Liver (tissue), 9 donors: ENCODE data around the gene RNASE7. TPM values are rescaled to one million over a fixed set of nuclear protein-coding genes. Genes with fewer than 3 reads are reported as not detected.

Source experiments
- DNase-seq: peaks from one replicate; pipeline ENCODE4 v3.0.0-alpha.2; 2017; ENCODE audit warnings: low spot score
- H3K27ac ChIP-seq, 2 donors: one replicate each; pipeline ENCODE4 v1.7.0; 2013; ENCODE audit warnings: inconsistent platforms in 2 of 2, low read length in 2 of 2, control low read depth in 1 of 2, low read depth in 1 of 2, mild to moderate bottlenecking in 1 of 2
- H3K27me3 ChIP-seq, 4 donors: one replicate each; pipeline versions ENCODE4 v1.6.1 to v1.7.0; 2013; ENCODE audit warnings: low read length in 3 of 4, inconsistent platforms in 1 of 4, mild to moderate bottlenecking in 1 of 4, moderate library complexity in 1 of 4; ENCODE audit not compliant: control insufficient read depth in 4 of 4, insufficient read depth in 4 of 4
- H3K36me3 ChIP-seq, 4 donors: one replicate each; pipeline versions ENCODE4 v1.6.1 to v1.7.0; 2013; ENCODE audit warnings: low read length in 3 of 4, mild to moderate bottlenecking in 3 of 4, low read depth in 1 of 4, moderate library complexity in 1 of 4; ENCODE audit not compliant: control insufficient read depth in 4 of 4, insufficient read depth in 3 of 4
- H3K4me1 ChIP-seq, 4 donors: one replicate each; pipeline versions ENCODE4 v1.6.1 to v1.7.0; 2013; ENCODE audit warnings: low read length in 3 of 4, mild to moderate bottlenecking in 3 of 4, moderate library complexity in 1 of 4; ENCODE audit not compliant: control insufficient read depth in 4 of 4, insufficient read depth in 4 of 4
- H3K4me3 ChIP-seq, 3 donors: one replicate each; pipeline versions ENCODE4 v1.6.1 to v1.7.0; 2013; ENCODE audit warnings: low read length in 3 of 3, control low read depth in 1 of 3, low read depth in 1 of 3, mild to moderate bottlenecking in 1 of 3
- H3K9ac ChIP-seq, 2 donors: one replicate each; pipeline ENCODE4 v1.7.0; 2013; ENCODE audit warnings: low read length in 2 of 2, mild to moderate bottlenecking in 2 of 2, moderate library complexity in 2 of 2, control low read depth in 1 of 2, low read depth in 1 of 2
- H3K9me3 ChIP-seq, 4 donors: one replicate each; pipeline versions ENCODE4 v1.6.1 to v1.7.0; 2013; ENCODE audit warnings: low read length in 3 of 4; ENCODE audit not compliant: control insufficient read depth in 4 of 4
- ATF3 ChIP-seq: IDR thresholded peaks from 2 replicates; pipeline ENCODE4 v1.6.1; 2016; ENCODE audit warnings: antibody characterized with exemption
- CTCF ChIP-seq: fragments of 150-350 bp; IDR thresholded peaks from 2 replicates; pipeline ENCODE4 v1.5.1; 2017; ENCODE audit warnings: improper control_type of control experiment, low read depth, low read length; ENCODE audit not compliant: missing input control
- EGR1 ChIP-seq, 2 donors: IDR thresholded peaks; 2 replicates each; pipeline ENCODE4 v1.6.1; 2016 to 2018; ENCODE audit warnings: antibody characterized with exemption in 2 of 2, low read depth in 2 of 2
- FOXA1 ChIP-seq: IDR thresholded peaks from 2 replicates; pipeline ENCODE4 v1.6.1; 2016; ENCODE audit warnings: antibody characterized with exemption
- FOXA2 ChIP-seq: IDR thresholded peaks from 2 replicates; pipeline ENCODE4 v1.6.1; 2016; ENCODE audit warnings: antibody characterized with exemption
- GABPA ChIP-seq, 2 donors: IDR thresholded peaks in 1 of 2; conservative IDR thresholded peaks in 1 of 2; 2 replicates each; pipeline ENCODE4 v1.6.1; 2016; ENCODE audit warnings: antibody characterized with exemption in 2 of 2, mild to moderate bottlenecking in 1 of 2, moderate library complexity in 1 of 2
- HNF4A ChIP-seq, 2 donors: conservative IDR thresholded peaks; 2 replicates each; pipeline ENCODE4 v1.6.1; 2016; ENCODE audit warnings: antibody characterized with exemption in 2 of 2, mild to moderate bottlenecking in 2 of 2
- HNF4G ChIP-seq: IDR thresholded peaks from 2 replicates; pipeline ENCODE4 v1.6.1; 2016; ENCODE audit warnings: antibody characterized with exemption
- JUND ChIP-seq, 2 donors: IDR thresholded peaks; 2 replicates each; pipeline ENCODE4 v1.6.1; 2016; ENCODE audit warnings: antibody characterized with exemption in 2 of 2
- MAX ChIP-seq: IDR thresholded peaks from 2 replicates; pipeline ENCODE4 v1.6.1; 2016; ENCODE audit warnings: antibody characterized with exemption
- NR2F2 ChIP-seq: IDR thresholded peaks from 2 replicates; pipeline ENCODE4 v1.6.1; 2016; ENCODE audit warnings: antibody characterized with exemption
- RAD21 ChIP-seq, 2 donors: IDR thresholded peaks; 2 replicates each; pipeline ENCODE4 v1.6.1; 2016; ENCODE audit warnings: antibody characterized with exemption in 2 of 2, mild to moderate bottlenecking in 2 of 2
- REST ChIP-seq: IDR thresholded peaks from 2 replicates; pipeline ENCODE4 v1.6.1; 2016; ENCODE audit warnings: antibody characterized with exemption, mild to moderate bottlenecking
- RXRA ChIP-seq, 2 donors: IDR thresholded peaks; 2 replicates each; pipeline ENCODE4 v1.6.1; 2017 to 2018; ENCODE audit warnings: antibody characterized with exemption in 2 of 2, mild to moderate bottlenecking in 1 of 2
- SP1 ChIP-seq: IDR thresholded peaks from 2 replicates; pipeline ENCODE4 v1.6.1; 2018; ENCODE audit warnings: antibody characterized with exemption, mild to moderate bottlenecking
- TAF1 ChIP-seq: conservative IDR thresholded peaks from 2 replicates; pipeline ENCODE4 v1.6.1; 2016; ENCODE audit warnings: antibody characterized with exemption, mild to moderate bottlenecking
- YY1 ChIP-seq: IDR thresholded peaks from 2 replicates; pipeline ENCODE4 v1.6.1; 2016; ENCODE audit warnings: antibody characterized with exemption, mild to moderate bottlenecking
- ZBTB33 ChIP-seq: IDR thresholded peaks from 2 replicates; pipeline ENCODE4 v1.6.1; 2016; ENCODE audit warnings: antibody characterized with exemption
- WGBS: extraction: QIAGEN DNeasy Blood & Tissue Kit; methylation state at CpG from one replicate; pipeline ENCODE4 v1.1.7; 2013; 5-methylcytosine and 5-hydroxymethylcytosine counted together
- polyA plus RNA-seq, 2 donors: library from polyadenylated mRNA; stranded (reverse) in 1 of 2; unstranded in 1 of 2; fragments of 200-250 nt in 1 of 2; fragments of >200 nt in 1 of 2; fragmentation: Nextera tagmentation in 1 of 2; extraction: Ambion mirVana in 1 of 2; gene quantifications; one replicate each; pipeline versions ENCODE4 v1.2.1 to v1.2.3, GENCODE V29; 2013 to 2015
- total RNA-seq, 2 donors: library from RNA; depleted of rRNA; stranded (reverse); fragments of >200 nt; gene quantifications; one replicate each; pipeline ENCODE4 v1.2.3, GENCODE V29; 2014
- donor health status: healthy.
- donor health status: healthy.
- donor health status: healthy.
- donor health status: healthy.
- donor health status: healthy.

Gene RNASE7
- total and polyA plus RNA-seq, 4 donors: 0.11 to 0.33 (median 0.12) TPM; not detected in 1

- 20% methylated on average over 2 of the region's 2 CpGs for WGBS
- TF ChIP-seq MAX (no peak), HNF4A (conservative IDR thresholded peaks at IDR 0.05) (peak in 1 of 2 donors; percentile 24)
- H3K9ac ChIP-seq: no peak overlapping the region
- H3K27me3 ChIP-seq: no peaks in the 10 kb centered on the region
- peak overlapping the region in 1 of 3 donors; percentile 23 for H3K4me3 ChIP-seq
- H3K27ac ChIP-seq: peak overlapping the region; percentile 84 to 86
- no peaks in the 10 kb centered on the region for H3K9me3 ChIP-seq
- peaks cover 26 to 86% (median 66%) of the 10 kb centered on the region in 4 donors for H3K4me1 ChIP-seq
- no peak for DNase-seq
- no peaks in the 10 kb centered on the region for H3K36me3 ChIP-seq
Observed at GRCh38 chr14:21043387-21043973, 1.3 kb downstream of the RNASE7 start.

- TF ChIP-seq TAF1 (no peak), HNF4A (conservative IDR thresholded peaks at IDR 0.05) (peak; percentile 80 to 86), FOXA1 (peak; percentile 44), EGR1 (IDR thresholded peaks at IDR 0.05; ENCODE audit: low read depth in 2 of 2) (peak in 1 of 2 donors; percentile 64), MAX (peak; percentile 86), ATF3 (peak; percentile 59), SP1 (peak; percentile 93), REST (peak; percentile 68), NR2F2 (peak; percentile 49), FOXA2 (peak; percentile 61), HNF4G (peak; percentile 36), CTCF (no peak), RAD21 (IDR thresholded peaks at IDR 0.05) (peak; percentile 30 to 34), YY1 (peak; percentile 60), ZBTB33 (peak; percentile 46), JUND (IDR thresholded peaks at IDR 0.05) (peak; percentile 60 to 86), GABPA (IDR thresholded peaks at IDR 0.05 in 1 of 2, conservative IDR thresholded peaks at IDR 0.05 in 1 of 2) (peak in 1 of 2 donors; percentile 57), RXRA (IDR thresholded peaks at IDR 0.05) (peak; percentile 97 to 98)
- Histone ChIP-seq H3K9ac (peak overlapping the region in 1 of 2 donors; percentile 6), H3K9me3 (no peaks in the 10 kb centered on the region), H3K4me3 (no peak overlapping the region), H3K4me1 (peaks cover 27 to 86% (median 67%) of the 10 kb centered on the region in 4 donors), H3K27ac (peak overlapping the region; percentile 84 to 86), H3K36me3 (no peaks in the 10 kb centered on the region), H3K27me3 (no peaks in the 10 kb centered on the region)
- no peak for DNase-seq
- 19% methylated on average over 6 of the region's 6 CpGs for WGBS
Observed at GRCh38 chr14:21043974-21044618, 1.9 kb downstream of the RNASE7 start.
